HFFc6 (cell line): Measurements from ENCODE around the gene QSOX1. TPM values are rescaled to one million over a fixed set of nuclear protein-coding genes. Genes with fewer than 3 reads are reported as not detected.

Experiments used
- DNase-seq: peaks from one replicate; pipeline ENCODE4 v3.0.0-alpha.2; 2018
- H3K27ac Mint-ChIP-seq: 2 replicates; pipeline ENCODE4 v1.8.0; 2020; ENCODE audit warnings: mild to moderate bottlenecking, mixed read lengths
- H3K27me3 Mint-ChIP-seq: 2 replicates; pipeline ENCODE4 v1.8.0; 2021; ENCODE audit warnings: mild to moderate bottlenecking, moderate library complexity, mixed read lengths; ENCODE audit not compliant: insufficient read depth
- H3K36me3 Mint-ChIP-seq: 2 replicates; pipeline ENCODE4 v1.8.0; 2021; ENCODE audit warnings: low read depth, mixed read lengths
- H3K4me1 Mint-ChIP-seq: 2 replicates; pipeline ENCODE4 v1.8.0; 2020; ENCODE audit warnings: low read depth, mixed read lengths
- H3K4me3 Mint-ChIP-seq: 2 replicates; pipeline ENCODE4 v1.8.0; 2020; ENCODE audit warnings: mild to moderate bottlenecking, moderate library complexity, mixed read lengths
- H3K9me3 Mint-ChIP-seq: 2 replicates; pipeline ENCODE4 v1.8.0; 2020; ENCODE audit warnings: mild to moderate bottlenecking, mixed read lengths
- CTCF ChIP-seq: fragments of 200-600 bp; sonication (generic); IDR thresholded peaks from 2 replicates; pipeline ENCODE4 v1.5.0; 2021; ENCODE audit warnings: antibody characterized with exemption, mild to moderate bottlenecking
- total RNA-seq, 6 experiments: library from RNA; stranded (reverse); fragmentation: NEBNext Ultra II Directional; extraction: Animal tissue kit (Norgen Biotek cat#: 25700); gene quantifications; 2 replicates in 1 of 6; 3 replicates in 5 of 6; pipeline ENCODE4 v1.2.3, GENCODE V29; 2021

The QSOX1 gene
- total RNA-seq, 6 experiments from 2014 or later, result 321 to 467 (median 352) TPM

GRCh38 chr1:180243517-180244221 lies 89.0 kb downstream of the QSOX1 start:
- Mint-ChIP-seq H3K4me1 (no peaks in the 10 kb centered on the region), H3K4me3 (no peak overlapping the region), H3K36me3 (no peaks in the 10 kb centered on the region), H3K27me3 (peaks cover 41% of the 10 kb centered on the region), H3K9me3 (no peaks in the 10 kb centered on the region), H3K27ac (no peak overlapping the region)
- TF ChIP-seq CTCF, result no peak
- DNase-seq, result no peak

- peaks cover 32% of the 10 kb centered on the region for H3K27me3 Mint-ChIP-seq
- no peak for TF ChIP-seq CTCF
- no peak for DNase-seq
- H3K27ac Mint-ChIP-seq, result no peak overlapping the region
- no peaks in the 10 kb centered on the region for H3K9me3 Mint-ChIP-seq
- peaks cover 4% of the 10 kb centered on the region; the same call in 1 of the 2 replicates for H3K4me1 Mint-ChIP-seq
- H3K4me3 Mint-ChIP-seq, result no peak overlapping the region
- no peaks in the 10 kb centered on the region for H3K36me3 Mint-ChIP-seq
These were observed 90.2 kb downstream of the QSOX1 start for GRCh38 chr1:180244840-180245239.

- Mint-ChIP-seq H3K9me3 (no peaks in the 10 kb centered on the region), H3K36me3 (no peaks in the 10 kb centered on the region), H3K4me1 (peaks cover 9% of the 10 kb centered on the region; the same call in 1 of the 2 replicates), H3K4me3 (no peak overlapping the region), H3K27ac (no peak overlapping the region), H3K27me3 (peaks cover 23% of the 10 kb centered on the region; the same call in 1 of the 2 replicates)
- no peak for DNase-seq
- no peak for TF ChIP-seq CTCF
These were observed 91.9 kb downstream of the QSOX1 start for GRCh38 chr1:180246579-180246978.

DNA sequence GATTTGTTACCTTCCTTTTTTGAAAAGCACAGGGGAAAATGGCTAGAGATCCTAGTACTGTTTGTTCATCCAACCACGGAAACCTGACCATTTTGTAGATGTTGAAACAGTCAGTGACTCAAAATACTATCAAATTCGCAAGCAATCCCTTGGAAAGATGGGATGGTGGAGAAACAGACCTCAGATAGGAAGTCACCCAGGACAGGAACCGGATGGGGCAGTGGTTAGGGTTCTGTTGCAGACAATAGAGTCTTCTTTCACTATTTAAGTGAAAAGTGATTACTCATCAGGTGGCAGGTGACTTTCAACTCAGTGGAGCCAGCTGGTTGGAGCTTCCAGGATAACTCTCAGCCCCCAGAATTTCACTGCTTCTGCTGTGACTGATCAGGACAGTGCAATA lies 92.4 kb downstream of the QSOX1 start:
- peaks cover 9% of the 10 kb centered on the region; the same call in 1 of the 2 replicates for H3K4me1 Mint-ChIP-seq
- DNase-seq, result no peak
- TF ChIP-seq CTCF, result no peak
- H3K4me3 Mint-ChIP-seq, result no peak overlapping the region
- H3K27ac Mint-ChIP-seq, result no peak overlapping the region
- H3K27me3 Mint-ChIP-seq, result peaks cover 22% of the 10 kb centered on the region; the same call in 1 of the 2 replicates
- no peaks in the 10 kb centered on the region for H3K36me3 Mint-ChIP-seq
- H3K9me3 Mint-ChIP-seq, result no peaks in the 10 kb centered on the region

DNA sequence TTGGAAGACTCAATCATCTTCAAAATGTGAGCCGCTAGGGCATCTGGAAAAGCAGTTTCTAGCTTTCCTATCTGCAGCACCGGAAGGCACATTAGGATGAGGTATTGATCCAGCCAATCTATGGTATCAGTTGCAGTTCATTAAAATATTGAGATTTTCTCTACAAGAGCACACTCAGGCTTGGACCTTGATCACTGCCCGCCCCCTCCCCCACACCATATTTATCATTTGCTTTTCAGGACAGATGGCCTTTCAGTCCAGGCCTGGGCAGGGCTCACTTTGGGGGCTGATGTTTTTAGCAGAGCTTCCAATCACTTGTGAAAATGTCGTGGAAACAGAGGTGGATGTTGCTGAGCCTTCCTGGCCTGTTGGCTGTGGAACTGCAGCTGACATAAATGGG lies 92.9 kb downstream of the QSOX1 start:
- no peak for TF ChIP-seq CTCF
- peaks cover 16% of the 10 kb centered on the region; the same call in 1 of the 2 replicates for H3K27me3 Mint-ChIP-seq
- no peaks in the 10 kb centered on the region for H3K9me3 Mint-ChIP-seq
- H3K4me3 Mint-ChIP-seq, result no peak overlapping the region
- no peak for DNase-seq
- no peak overlapping the region for H3K27ac Mint-ChIP-seq
- peaks cover 9% of the 10 kb centered on the region; the same call in 1 of the 2 replicates for H3K4me1 Mint-ChIP-seq
- H3K36me3 Mint-ChIP-seq, result no peaks in the 10 kb centered on the region
